Measurements from ENCODE around the gene MRPL50.

The MRPL50 gene

DNA sequence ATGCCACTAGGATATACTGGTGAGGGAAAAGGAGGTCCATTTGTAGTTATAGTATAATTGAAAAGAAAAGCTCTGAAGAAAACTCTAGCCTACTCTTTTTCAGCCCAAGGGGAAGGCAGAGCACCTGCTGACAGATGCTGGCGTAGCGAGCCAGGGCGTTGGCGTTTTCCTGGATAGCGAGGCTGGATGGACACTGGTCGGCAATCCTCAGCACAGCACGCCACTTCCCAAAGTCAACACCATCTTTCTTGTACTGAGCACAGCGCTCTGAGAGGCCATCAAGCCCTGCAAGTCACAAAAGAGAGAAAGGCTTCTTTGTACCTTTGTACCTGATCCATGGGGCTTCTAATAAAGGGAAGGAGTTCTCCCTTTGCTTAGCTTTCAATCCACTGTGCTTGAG lies 28.9 kb upstream of the MRPL50 start:
- TF ChIP-seq, protein P1, sequence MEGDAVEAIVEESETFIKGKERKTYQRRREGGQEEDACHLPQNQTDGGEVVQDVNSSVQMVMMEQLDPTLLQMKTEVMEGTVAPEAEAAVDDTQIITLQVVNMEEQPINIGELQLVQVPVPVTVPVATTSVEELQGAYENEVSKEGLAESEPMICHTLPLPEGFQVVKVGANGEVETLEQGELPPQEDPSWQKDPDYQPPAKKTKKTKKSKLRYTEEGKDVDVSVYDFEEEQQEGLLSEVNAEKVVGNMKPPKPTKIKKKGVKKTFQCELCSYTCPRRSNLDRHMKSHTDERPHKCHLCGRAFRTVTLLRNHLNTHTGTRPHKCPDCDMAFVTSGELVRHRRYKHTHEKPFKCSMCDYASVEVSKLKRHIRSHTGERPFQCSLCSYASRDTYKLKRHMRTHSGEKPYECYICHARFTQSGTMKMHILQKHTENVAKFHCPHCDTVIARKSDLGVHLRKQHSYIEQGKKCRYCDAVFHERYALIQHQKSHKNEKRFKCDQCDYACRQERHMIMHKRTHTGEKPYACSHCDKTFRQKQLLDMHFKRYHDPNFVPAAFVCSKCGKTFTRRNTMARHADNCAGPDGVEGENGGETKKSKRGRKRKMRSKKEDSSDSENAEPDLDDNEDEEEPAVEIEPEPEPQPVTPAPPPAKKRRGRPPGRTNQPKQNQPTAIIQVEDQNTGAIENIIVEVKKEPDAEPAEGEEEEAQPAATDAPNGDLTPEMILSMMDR (IDR thresholded peaks at IDR 0.05; ENCODE audit: low read depth, low read length, missing control alignments), result no peak
- DNase-seq, result no peak
- Histone ChIP-seq H3K4me3 (ENCODE audit: low read depth, low read length) (no peak overlapping the region), H3K27me3 (replicated peaks) (no peaks in the 10 kb centered on the region), H3K36me3 (replicated peaks) (no peaks in the 10 kb centered on the region), H3K27ac (no peak overlapping the region)
- in situ Hi-C loops (cut with HindIII; ENCODE audit: low pct_ligation_motif_present, low sequenced_read_pairs), result no loop called here

DNA sequence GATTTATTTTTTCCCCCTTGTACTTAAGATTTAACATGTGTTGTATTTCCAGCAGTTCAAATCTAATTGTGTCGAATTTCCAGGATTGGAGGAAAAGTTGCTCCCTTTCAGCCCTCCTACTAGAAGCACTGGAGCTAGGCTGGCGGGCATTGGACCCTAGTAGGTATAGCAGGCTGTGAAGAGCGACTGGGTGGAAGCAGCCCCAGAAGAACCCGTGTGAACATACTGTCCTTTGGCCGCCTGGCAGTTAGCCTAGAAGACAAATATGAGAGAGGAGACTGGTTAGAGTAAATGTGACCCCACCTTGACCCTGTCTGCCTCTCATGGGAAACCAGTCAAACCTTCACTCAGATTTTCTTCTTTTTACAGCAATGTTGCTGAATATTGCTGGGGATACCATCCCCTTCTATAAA lies 23.2 kb upstream of the MRPL50 start:
- Histone ChIP-seq H3K4me3 (ENCODE audit: low read depth, low read length) (no peak overlapping the region), H3K27me3 (replicated peaks) (no peaks in the 10 kb centered on the region), H3K27ac (peak overlapping the region; percentile 46), H3K36me3 (replicated peaks) (no peaks in the 10 kb centered on the region)
- DNase-seq, result peak; percentile 69
- in situ Hi-C loops (cut with HindIII; ENCODE audit: low pct_ligation_motif_present, low sequenced_read_pairs), result no loop called here
- TF ChIP-seq, protein P1 (IDR thresholded peaks at IDR 0.05; ENCODE audit: low read depth, low read length, missing control alignments), result no peak

DNA sequence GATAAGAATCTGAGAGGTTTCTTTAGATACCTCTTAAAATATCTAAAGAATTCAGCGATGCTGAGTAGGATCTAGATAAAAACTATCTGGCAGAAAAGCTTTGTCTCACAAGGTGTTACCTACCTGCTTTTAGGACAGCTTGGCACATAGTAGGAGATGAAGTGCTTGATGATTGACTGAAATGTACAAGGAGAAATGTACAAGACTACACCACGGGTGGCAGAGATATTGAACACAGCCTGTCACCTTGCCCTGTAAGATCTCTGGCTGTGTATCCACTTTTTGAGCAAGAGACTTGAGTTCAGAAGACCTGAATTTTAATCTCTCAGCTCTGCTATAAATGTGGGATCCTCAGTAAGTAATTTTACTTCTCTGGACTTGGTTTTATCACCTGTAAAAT lies 21.4 kb upstream of the MRPL50 start:
- H3K27me3 ChIP-seq (replicated peaks), result no peaks in the 10 kb centered on the region
- H3K4me3 ChIP-seq (ENCODE audit: low read depth, low read length), result no peak overlapping the region
- no peak overlapping the region for H3K27ac ChIP-seq
- no peaks in the 10 kb centered on the region for H3K36me3 ChIP-seq (replicated peaks)
- in situ Hi-C loops (cut with HindIII; ENCODE audit: low pct_ligation_motif_present, low sequenced_read_pairs), result no loop called here
- no peak for DNase-seq
- TF ChIP-seq, protein P1 (IDR thresholded peaks at IDR 0.05; ENCODE audit: low read depth, low read length, missing control alignments), result no peak

DNA sequence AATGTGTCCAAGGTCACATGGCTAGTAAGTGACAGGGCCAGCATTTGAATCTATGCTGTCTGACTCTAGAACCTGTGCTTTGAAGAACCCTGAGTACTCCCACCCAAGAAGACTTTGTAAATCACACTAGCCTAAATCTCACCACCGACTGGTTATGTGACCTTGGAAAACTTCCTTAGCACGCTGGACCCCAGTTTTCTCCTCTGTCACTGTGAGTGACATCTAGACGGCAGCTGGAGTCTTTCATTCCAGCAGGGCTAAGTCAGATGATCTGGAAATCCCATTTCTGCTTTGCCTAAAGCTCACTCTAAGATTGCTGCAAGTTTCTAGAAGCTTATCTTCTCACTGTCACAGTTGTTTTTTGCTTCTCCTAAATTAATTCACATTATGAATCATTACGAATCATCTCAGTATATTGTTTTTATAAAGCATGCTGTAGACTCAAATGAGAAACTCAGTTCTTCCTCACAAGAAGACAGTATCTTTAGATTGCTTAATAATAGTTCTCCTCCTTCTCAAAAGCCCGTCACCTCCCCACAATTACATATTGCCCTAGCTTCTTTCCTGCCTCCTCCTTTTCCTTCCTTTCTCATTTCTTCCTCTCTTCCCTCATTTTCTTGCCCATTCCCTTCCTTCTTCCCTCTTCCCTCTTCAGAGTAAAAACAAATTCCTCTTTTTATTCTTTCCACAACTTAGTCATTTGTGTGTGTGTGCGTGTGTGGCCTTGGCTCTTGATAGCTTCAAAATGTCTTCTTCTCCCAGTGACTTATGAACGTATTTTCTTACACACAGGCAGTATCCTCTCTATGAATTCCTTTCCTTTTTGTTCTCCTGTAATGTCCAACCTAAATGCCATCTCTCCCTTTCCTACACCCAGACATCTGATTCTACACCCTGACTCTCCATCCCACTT lies 20.4 kb upstream of the MRPL50 start:
- Histone ChIP-seq H3K36me3 (replicated peaks) (no peaks in the 10 kb centered on the region), H3K27ac (peak overlapping the region; percentile 24), H3K27me3 (replicated peaks) (no peaks in the 10 kb centered on the region), H3K4me3 (ENCODE audit: low read depth, low read length) (no peak overlapping the region)
- DNase-seq, result no peak
- in situ Hi-C loops (cut with HindIII; ENCODE audit: low pct_ligation_motif_present, low sequenced_read_pairs), result no loop called here
- TF ChIP-seq, protein P1 (IDR thresholded peaks at IDR 0.05; ENCODE audit: low read depth, low read length, missing control alignments), result no peak

DNA sequence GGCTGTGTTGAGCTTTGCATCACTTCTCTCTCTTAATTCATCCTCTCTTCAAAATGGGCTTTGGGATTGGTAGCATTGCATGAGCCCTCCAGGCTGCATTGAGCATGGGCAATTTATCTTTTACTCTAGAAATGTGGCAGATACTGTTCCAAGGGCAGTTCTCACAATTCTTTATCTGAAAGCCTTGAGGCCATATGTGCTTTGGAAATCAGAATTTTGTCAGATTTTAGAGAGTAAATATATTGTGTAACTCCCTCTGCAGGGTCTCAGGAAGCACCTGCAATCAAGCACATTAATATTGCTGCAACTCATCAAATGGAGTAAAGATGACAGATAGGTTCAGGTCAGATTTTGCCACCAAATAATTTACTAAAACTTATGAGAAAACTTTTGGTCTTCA lies 19.6 kb upstream of the MRPL50 start:
- H3K36me3 ChIP-seq (replicated peaks), result no peaks in the 10 kb centered on the region
- H3K27me3 ChIP-seq (replicated peaks), result no peaks in the 10 kb centered on the region
- H3K27ac ChIP-seq, result no peak overlapping the region
- no peak for DNase-seq
- TF ChIP-seq, protein P1 (IDR thresholded peaks at IDR 0.05; ENCODE audit: low read depth, low read length, missing control alignments), result no peak
- no peak overlapping the region for H3K4me3 ChIP-seq (ENCODE audit: low read depth, low read length)
- in situ Hi-C loops (cut with HindIII; ENCODE audit: low pct_ligation_motif_present, low sequenced_read_pairs), result no loop called here
